NCI-H460 (cell line): ENCODE results near the gene PRKCZ. TPM values are rescaled to one million over a fixed set of nuclear protein-coding genes. Genes with fewer than 3 reads are reported as not detected.

ENCODE experiments used
- DNase-seq: peaks from one replicate; pipeline ENCODE4 v3.0.0-alpha.2; 2016; ENCODE audit warnings: low read depth; ENCODE audit errors: extremely low read depth
- total RNA-seq: library from RNA; depleted of rRNA; stranded (reverse); fragments of >200 nt; shearing (Covaris generic); gene quantifications from 2 replicates; pipeline ENCODE4 v1.2.3, GENCODE V29; 2014

Gene PRKCZ
- total RNA-seq, 1 experiment from 2014 or later, result 5.4 TPM

- DNase-seq, result no peak
Observed at GRCh38 chr1:2215329-2215728, 165.1 kb downstream of the PRKCZ start.

DNA sequence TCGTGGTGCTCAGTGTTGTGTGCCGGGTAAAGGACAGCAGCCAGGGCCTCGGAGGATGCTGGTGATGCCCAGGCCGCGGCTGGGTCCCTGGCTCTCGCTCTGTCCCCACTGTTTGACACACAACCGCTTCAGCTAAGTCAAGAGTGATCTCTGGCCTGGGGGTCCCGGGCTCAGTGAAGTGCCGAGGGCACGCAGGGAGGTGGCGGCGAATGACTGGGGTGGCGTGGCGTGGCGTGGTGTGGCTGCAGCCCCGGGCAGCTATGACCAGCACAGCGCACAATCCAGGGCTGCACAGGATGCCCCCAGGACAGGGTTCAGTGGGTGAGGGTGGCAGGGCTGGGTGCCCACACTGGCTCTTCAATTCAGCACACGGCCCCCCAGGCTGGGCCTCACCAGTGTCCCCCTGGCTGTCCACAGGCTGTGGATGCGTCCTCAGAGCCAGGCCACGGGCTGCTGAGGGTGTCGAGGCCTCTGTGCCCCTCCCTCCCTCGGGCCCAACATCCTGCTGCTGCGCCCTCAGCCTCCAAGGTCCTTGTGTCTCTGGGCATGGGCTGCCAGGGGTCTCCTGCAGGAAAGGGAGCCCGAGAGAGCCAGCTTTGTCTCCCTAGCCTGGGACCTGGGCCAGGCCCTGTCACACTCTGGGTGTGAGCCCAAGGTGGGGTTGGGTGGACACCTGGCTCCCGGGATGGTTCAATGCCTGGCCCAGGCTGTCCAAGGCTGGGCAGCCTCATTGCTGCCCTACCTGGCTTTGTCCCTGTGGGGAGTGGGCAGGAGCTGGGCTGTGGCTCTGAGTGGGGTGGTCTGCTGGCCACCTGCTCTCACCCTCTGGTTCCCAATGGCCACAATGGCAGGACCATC is 165.9 kb downstream of the PRKCZ start:
- DNase-seq, result no peak

DNA sequence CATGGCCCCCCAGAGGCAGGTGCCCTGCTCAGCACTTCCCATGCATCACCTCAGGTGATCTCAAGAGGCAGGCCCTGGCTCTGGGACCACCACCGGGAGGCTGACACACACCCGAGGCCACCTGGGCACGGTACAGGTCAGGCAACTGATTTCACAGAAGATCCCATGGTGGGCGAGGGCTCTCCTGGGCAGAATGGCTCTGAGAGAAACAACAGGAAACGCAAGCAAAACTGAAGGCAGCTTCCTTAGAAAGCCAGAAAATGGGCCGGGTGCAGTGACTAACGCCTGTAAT is 166.5 kb downstream of the PRKCZ start:
- no peak for DNase-seq

- DNase-seq, result no peak
Observed at GRCh38 chr1:2221271-2221670, 171.1 kb downstream of the PRKCZ start.

- no peak for DNase-seq
Observed at GRCh38 chr1:2224170-2224584, 174.0 kb downstream of the PRKCZ start.

- no peak for DNase-seq
Observed at GRCh38 chr1:2224631-2225428, 174.6 kb downstream of the PRKCZ start.

DNA sequence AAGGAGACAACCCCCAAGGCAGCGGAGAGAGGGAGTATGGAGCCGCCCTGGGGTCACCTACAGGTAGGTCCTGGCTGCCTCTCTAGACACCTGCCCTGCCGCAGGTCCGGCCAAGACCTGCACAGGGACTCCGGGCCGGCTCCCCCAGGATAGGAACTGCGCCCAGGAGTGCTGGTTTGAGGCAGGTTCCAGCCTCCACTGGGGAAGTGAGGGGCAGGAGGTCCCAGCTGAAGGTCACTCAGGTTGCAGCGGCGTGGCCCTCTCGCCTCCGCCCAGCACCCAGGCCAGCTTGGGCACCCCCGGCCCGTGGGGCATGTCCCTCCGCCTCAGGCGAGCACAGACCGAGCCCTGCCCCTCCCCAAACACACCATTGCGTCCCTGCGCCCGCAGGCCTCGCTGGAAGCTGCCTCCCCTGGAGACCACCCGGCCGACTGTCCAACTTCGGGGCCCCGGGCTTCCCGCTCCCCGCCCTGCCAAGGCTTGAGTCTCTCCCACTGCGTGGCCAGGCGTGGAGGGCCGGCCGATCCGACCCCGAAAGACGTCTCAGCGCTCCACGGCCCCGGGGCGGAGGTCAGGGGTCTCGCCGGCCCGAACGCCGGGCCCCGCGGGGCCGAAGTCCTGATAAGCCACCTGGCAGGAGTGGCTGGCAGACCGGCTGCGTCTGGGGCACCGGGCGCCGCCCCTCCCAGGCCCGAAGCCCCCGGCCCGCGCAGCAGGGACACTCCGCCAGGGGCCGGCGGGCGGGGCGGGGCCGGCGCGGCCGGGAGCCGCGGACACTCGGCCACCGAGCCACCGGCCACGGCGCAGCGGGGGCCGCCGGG is 176.5 kb downstream of the PRKCZ start:
- no peak for DNase-seq

DNA sequence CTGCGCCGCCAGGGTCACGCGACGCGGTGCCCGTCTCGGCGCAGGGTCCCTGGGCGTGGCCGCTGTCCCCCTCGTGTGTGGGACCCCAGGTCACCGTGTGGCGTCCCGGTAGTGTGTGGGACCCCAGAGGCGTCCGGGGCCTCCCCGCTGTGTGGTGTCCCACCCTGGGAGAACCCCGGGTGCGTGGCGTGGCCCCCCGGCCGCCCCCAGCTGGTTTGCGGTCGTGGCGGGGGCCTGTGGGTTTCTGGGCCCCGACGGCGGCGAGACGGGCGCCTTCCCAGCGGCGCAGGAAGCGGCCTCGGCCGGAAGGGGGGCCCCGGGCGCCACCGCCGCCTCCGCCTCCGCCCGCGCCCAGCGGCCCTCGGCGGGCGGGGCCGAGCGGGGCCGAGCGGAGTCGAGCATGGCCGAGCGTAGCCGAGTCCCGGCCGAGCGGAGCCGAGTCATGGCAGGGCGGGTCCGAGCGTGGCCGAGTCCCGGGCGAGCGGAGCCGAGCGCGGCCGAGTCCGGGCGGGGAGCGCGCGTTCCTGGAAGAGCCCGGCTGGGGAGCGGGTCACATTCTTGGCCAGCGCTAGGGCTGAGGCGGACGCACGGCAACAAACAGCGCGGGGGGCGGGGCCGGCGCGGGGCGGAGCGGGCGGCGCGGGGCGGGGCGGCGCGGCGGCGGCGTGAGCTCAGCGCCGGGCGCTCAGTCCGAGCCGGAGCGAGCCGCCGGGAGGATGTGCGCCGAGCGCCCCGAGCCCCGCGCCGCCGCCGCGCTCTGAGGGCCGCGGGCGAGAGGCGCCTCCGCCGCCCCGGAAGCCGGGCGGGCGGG is 177.3 kb downstream of the PRKCZ start:
- DNase-seq, result peak; percentile 93

- no peak for DNase-seq
Observed at GRCh38 chr1:2228157-2228594, 178.0 kb downstream of the PRKCZ start, which contains the start of gene SKI. TSS of gene SKI (plus strand) at chr1:2228319. CDS start at chr1:2228767, 448 bp downstream.

DNA sequence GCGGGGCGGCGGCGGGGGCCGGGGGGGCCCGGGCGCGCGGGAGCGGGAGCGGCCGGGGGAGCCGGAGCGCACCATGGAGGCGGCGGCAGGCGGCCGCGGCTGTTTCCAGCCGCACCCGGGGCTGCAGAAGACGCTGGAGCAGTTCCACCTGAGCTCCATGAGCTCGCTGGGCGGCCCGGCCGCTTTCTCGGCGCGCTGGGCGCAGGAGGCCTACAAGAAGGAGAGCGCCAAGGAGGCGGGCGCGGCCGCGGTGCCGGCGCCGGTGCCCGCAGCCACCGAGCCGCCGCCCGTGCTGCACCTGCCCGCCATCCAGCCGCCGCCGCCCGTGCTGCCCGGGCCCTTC is 178.5 kb downstream of the PRKCZ start:
- DNase-seq, result no peak

DNA sequence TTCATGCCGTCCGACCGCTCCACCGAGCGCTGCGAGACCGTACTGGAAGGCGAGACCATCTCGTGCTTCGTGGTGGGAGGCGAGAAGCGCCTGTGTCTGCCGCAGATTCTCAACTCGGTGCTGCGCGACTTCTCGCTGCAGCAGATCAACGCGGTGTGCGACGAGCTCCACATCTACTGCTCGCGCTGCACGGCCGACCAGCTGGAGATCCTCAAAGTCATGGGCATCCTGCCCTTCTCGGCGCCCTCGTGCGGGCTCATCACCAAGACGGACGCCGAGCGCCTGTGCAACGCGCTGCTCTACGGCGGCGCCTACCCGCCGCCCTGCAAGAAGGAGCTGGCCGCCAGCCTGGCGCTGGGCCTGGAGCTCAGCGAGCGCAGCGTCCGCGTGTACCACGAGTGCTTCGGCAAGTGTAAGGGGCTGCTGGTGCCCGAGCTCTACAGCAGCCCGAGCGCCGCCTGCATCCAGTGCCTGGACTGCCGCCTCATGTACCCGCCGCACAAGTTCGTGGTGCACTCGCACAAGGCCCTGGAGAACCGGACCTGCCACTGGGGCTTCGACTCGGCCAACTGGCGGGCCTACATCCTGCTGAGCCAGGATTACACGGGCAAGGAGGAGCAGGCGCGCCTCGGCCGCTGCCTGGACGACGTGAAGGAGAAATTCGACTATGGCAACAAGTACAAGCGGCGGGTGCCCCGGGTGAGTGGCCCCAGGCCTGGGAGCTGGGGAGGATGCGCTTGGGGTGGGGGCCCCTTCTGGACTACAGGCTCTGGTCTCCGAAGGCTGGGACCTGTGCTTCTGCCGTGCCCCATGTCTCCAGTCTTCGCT is 179.0 kb downstream of the PRKCZ start:
- peak; percentile 32 for DNase-seq

DNA sequence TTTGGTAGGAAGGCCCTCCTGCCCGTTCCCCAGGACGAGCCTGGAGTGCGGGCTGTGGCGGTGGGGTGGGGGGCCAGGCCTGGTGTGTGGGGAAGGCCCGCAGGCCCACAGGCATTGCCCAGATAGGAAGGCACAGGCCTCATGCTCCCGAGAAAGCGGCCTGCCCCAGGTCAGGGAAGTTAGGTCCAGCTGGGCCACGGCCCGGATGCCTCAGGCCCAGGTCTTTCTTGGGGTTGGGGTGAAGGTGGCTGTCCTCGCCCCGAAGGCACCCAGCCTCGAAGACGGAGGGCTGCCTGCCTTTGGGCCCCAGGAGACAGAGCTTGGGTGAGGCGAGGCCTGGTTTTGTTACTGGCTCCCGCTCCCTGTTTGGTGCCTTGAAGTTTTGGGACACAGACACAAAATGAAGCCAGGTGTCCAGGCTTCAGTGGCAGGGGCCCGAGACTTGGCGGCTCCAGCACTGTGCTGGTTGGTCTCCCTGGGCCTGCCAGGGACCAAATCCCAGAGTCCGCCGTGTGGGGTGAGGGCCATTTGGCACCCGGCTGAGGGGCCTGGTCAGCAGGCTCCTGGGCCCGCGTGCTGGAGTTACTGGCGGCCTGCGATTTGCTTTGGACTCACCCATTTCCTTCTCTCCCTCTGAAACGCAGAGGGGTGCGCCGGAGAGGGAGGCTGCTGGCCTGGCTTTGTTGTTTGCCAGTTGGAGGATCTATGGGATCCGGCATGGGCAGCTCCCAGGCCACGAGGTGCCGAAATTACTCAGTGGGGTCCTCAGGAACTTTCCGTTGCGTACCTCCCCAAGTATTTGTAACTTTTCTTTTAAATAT is 179.9 kb downstream of the PRKCZ start:
- no peak for DNase-seq

- DNase-seq, result no peak
Observed at GRCh38 chr1:2230781-2231531, 180.7 kb downstream of the PRKCZ start.

DNA sequence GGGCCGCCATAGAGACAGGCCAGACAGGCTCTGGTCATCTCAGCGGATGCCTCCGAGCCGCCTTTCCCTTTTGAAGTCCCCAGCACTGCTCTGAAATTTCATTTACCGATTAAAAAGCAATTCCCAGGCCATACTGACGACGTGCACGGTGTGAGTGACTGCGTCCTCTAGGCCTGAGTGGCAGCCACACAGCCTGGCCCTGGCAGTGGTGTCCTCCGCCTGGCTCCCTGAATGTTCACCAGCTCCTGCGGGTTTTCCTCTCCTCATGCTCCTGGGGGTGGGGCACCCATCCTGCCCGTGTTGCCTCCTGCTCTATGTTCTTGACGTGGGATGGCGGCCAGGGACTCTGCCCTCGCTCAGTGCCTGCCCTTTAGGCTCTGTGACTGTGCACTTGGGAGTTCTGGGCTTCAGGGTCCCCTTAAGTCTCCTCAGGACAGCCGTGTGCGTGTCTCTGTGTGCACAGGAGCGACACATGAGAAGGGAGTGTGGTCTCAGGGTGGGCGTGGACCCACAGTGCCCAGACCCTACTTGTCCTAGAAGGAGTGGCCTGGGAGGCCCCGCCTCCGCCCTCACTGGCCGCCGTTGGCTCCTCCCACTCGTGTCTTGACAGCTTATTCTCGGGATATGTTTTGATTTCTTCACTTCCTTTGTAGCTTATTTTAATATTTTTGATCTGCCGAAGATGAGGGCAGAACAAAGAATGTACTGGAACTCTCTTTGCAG is 181.5 kb downstream of the PRKCZ start:
- no peak for DNase-seq

- DNase-seq, result no peak
Observed at GRCh38 chr1:2232255-2232915, 182.2 kb downstream of the PRKCZ start.

GRCh38 chr1:2232916-2233438 is 182.8 kb downstream of the PRKCZ start:
- DNase-seq, result no peak
